ENCODE results near the gene LDLRAP1. TPM values are rescaled to one million over a fixed set of nuclear protein-coding genes. Genes with fewer than 3 reads are reported as not detected.

LDLRAP1 gene
- total and polyA plus RNA-seq, 2 donors (not counting 3 experiments of a cell fraction or from before 2014, with no cell fraction given): 23.1 to 24.7 TPM

- Histone ChIP-seq H3K79me2 (ENCODE audit: control insufficient read depth, insufficient read depth, low read length) (no peaks in the 10 kb centered on the region), H3K9me3 (replicated peaks; ENCODE audit: control insufficient read depth, insufficient read depth, low read length) (no peaks in the 10 kb centered on the region), H4K20me1 (replicated peaks; ENCODE audit: control insufficient read depth, extremely low read depth, insufficient read depth, low read length) (no peaks in the 10 kb centered on the region), H3K36me3 (ENCODE audit: control insufficient read depth in 2 of 2, extremely low read depth in 1 of 2, insufficient read depth in 2 of 2, low read length in 2 of 2) (no peaks in the 10 kb centered on the region), H3K27me3 (ENCODE audit: control insufficient read depth in 2 of 2, insufficient read depth in 2 of 2, low read length in 2 of 2) (peaks cover 0 to 2% of the 10 kb centered on the region in 2 experiments), H3K4me1 (ENCODE audit: control insufficient read depth, extremely low read depth, insufficient read depth, low read length) (no peaks in the 10 kb centered on the region), H3K27ac (ENCODE audit: insufficient read depth, low read depth, low read length) (no peak overlapping the region), H3K9me1 (replicated peaks; ENCODE audit: control insufficient read depth, extremely low read depth, insufficient read depth, low read length) (no peaks in the 10 kb centered on the region), H3K4me3 (replicated peaks in 1 of 3; ENCODE audit: insufficient read depth in 1 of 3, low read depth in 1 of 3, low read length in 3 of 3) (no peak overlapping the region), H3K9ac (replicated peaks; ENCODE audit: extremely low read depth, insufficient read depth, low read length) (no peak overlapping the region), H3K4me2 (ENCODE audit: insufficient read depth, low read length) (no peak overlapping the region), H2AFZ (ENCODE audit: low read depth, low read length) (no peak overlapping the region)
- dilution Hi-C loops (cut with MboI; ENCODE audit: extremely low pct_ligation_motif_present, low sequenced_read_pairs) (no loop called here), intact Hi-C loops (cut with micrococcal nuclease) (no loop called here)
- BruUV-seq (replicated peaks): no TSS peak
- TF ChIP-seq JUN (IDR thresholded peaks at IDR 0.05; ENCODE audit: borderline replicate concordance, insufficient read depth, insufficient read length, low read depth) (no peak), MAX (IDR thresholded peaks at IDR 0.05; ENCODE audit: insufficient read depth, insufficient read length) (no peak), CTCF (IDR thresholded peaks at IDR 0.05; ENCODE audit: extremely low read depth in 1 of 2, insufficient read depth in 1 of 2, low read depth in 1 of 2, low read length in 2 of 2) (no peak)
- no peak for DNase-seq (ENCODE audit: low read depth, low spot score)
- CTCF ChIA-PET: interaction anchor here (1.2 kb wide), 1 partner anchor 83 kb away, joined by 4 read pairs; no protein-coding TSS in a partner anchor
- FAIRE-seq: no peak
- POLR2A ChIA-PET: no interaction called here
Observed at GRCh38 chr1:25525361-25525688, 18.1 kb upstream of the LDLRAP1 start.

GRCh38 chr1:25526753-25527152, 16.7 kb upstream of the LDLRAP1 start:
- ChIA-PET CTCF (no interaction called here), POLR2A (no interaction called here)
- Histone ChIP-seq H2AFZ (ENCODE audit: low read depth, low read length) (no peak overlapping the region), H3K9ac (replicated peaks; ENCODE audit: extremely low read depth, insufficient read depth, low read length) (no peak overlapping the region), H4K20me1 (replicated peaks; ENCODE audit: control insufficient read depth, extremely low read depth, insufficient read depth, low read length) (no peaks in the 10 kb centered on the region), H3K27me3 (ENCODE audit: control insufficient read depth in 2 of 2, insufficient read depth in 2 of 2, low read length in 2 of 2) (peaks cover 0 to 2% of the 10 kb centered on the region in 2 experiments), H3K79me2 (ENCODE audit: control insufficient read depth, insufficient read depth, low read length) (no peaks in the 10 kb centered on the region), H3K27ac (ENCODE audit: insufficient read depth, low read depth, low read length) (no peak overlapping the region), H3K9me1 (replicated peaks; ENCODE audit: control insufficient read depth, extremely low read depth, insufficient read depth, low read length) (no peaks in the 10 kb centered on the region), H3K4me1 (ENCODE audit: control insufficient read depth, extremely low read depth, insufficient read depth, low read length) (no peaks in the 10 kb centered on the region), H3K4me2 (ENCODE audit: insufficient read depth, low read length) (no peak overlapping the region), H3K4me3 (replicated peaks in 1 of 3; ENCODE audit: insufficient read depth in 1 of 3, low read depth in 1 of 3, low read length in 3 of 3) (no peak overlapping the region), H3K36me3 (ENCODE audit: control insufficient read depth in 2 of 2, extremely low read depth in 1 of 2, insufficient read depth in 2 of 2, low read length in 2 of 2) (no peaks in the 10 kb centered on the region), H3K9me3 (replicated peaks; ENCODE audit: control insufficient read depth, insufficient read depth, low read length) (no peaks in the 10 kb centered on the region)
- intact Hi-C loops (cut with micrococcal nuclease) (no loop called here), dilution Hi-C loops (cut with MboI; ENCODE audit: extremely low pct_ligation_motif_present, low sequenced_read_pairs) (no loop called here)
- FAIRE-seq (no peak), DNase-seq (ENCODE audit: low read depth, low spot score) (no peak)
- no TSS peak for BruUV-seq (replicated peaks)
- TF ChIP-seq MYC (IDR thresholded peaks at IDR 0.05; ENCODE audit: low read depth, low read length) (no peak), POLR2AphosphoS5 (IDR thresholded peaks at IDR 0.05; ENCODE audit: insufficient read depth, low read depth, low read length) (no peak), EZH2 (IDR thresholded peaks at IDR 0.05; ENCODE audit: borderline replicate concordance, low read depth, low read length, severe bottlenecking) (no peak), JUN (IDR thresholded peaks at IDR 0.05; ENCODE audit: borderline replicate concordance, insufficient read depth, insufficient read length, low read depth) (no peak), FOS (IDR thresholded peaks at IDR 0.05; ENCODE audit: borderline replicate concordance, insufficient read depth, low read length) (no peak), GATA2 (IDR thresholded peaks at IDR 0.05; ENCODE audit: insufficient read depth, insufficient read length, low read depth, low read length) (no peak), MAX (IDR thresholded peaks at IDR 0.05; ENCODE audit: insufficient read depth, insufficient read length) (no peak)

Measured in endothelial cell of umbilical vein (primary cell).